Ramos (cell line): Measurements from ENCODE around the gene TOX2.

Experiments
- in situ Hi-C: fragments of 300-500 bp; cut with MboI; formaldehyde crosslinking; loops from one replicate; pipeline ENCODE4 v1.14.3; 2022; ENCODE audit warnings: low sequenced_read_pairs; ENCODE audit not compliant: unreplicated experiment

TOX2 gene, protein sequence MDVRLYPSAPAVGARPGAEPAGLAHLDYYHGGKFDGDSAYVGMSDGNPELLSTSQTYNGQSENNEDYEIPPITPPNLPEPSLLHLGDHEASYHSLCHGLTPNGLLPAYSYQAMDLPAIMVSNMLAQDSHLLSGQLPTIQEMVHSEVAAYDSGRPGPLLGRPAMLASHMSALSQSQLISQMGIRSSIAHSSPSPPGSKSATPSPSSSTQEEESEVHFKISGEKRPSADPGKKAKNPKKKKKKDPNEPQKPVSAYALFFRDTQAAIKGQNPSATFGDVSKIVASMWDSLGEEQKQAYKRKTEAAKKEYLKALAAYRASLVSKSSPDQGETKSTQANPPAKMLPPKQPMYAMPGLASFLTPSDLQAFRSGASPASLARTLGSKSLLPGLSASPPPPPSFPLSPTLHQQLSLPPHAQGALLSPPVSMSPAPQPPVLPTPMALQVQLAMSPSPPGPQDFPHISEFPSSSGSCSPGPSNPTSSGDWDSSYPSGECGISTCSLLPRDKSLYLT

DNA sequence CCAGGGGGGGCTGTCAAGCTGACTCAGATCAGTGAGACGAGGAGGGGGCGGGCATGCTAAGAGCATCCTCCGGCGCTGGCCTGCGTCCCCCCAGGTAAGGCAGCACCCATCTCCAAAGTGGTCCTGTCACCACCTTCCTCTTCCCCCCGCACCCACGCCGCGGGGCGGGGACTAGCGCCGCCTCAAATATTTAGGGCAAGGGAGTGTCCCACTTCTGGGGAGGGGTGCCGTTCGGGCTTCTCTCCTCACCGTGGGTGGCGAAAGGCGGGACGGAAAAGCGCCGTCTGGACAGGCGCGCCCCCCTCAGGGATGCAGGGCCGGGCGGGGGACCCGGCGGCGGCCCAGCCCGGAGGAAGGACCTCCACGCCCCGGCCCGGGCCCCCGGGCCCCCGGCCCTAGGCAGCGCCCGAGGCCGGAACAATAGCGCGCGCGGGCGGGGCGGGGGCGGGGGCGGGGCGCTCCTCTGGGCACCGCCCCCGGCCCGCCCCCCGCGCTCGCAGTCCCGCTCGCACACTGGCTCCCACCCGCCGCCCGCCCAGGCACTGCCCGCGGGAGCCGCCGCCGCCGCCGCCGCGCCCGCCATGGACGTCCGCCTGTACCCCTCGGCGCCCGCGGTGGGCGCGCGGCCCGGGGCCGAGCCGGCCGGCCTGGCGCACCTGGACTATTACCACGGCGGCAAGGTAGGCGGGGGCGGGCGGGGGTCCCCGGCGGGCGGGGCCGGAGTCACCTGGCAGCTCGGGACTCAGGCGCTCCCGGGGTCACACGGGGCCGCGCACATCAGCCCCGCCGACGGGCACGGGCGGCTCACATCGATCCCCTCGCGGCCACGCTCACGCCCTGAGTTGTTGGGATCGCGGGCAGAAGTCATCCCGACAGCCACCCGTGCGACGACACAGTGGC lies at the start of gene TOX2:
TOX2 (plus strand) TSS at position 542 of the 900 bp plus-strand sequence; CDS start at position 582, 40 bp downstream.
- in situ Hi-C loops: no loop called here

DNA sequence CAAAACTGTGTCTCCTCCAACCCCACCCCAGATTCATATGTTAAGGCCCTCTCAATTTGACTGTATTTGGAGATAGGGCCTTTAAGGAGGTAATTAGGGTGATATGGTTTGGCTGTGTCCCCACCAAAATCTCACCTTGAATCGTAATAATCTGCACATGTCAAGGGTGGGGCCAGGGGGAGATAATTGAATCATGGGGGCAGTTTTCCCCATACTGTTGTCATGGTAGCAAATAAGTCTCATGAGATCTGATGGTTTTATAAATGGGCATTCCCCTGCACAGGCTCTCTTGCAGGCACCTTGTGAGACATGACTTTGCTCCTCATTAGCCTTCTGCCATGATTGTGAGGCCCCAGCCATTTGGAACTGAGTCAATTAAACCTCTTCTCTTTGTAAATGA lies 46.6 kb upstream of the TOX2 start:
- in situ Hi-C loops: no loop called here

- in situ Hi-C loops: no loop called here
Observed at GRCh38 chr20:43870484-43870883, 44.2 kb upstream of the TOX2 start.

GRCh38 chr20:43878776-43879175 lies 35.9 kb upstream of the TOX2 start:
- in situ Hi-C loops: no loop called here

GRCh38 chr20:43893930-43894329 lies 20.7 kb upstream of the TOX2 start:
- in situ Hi-C loops: no loop called here

GRCh38 chr20:43894491-43894890 lies 20.2 kb upstream of the TOX2 start:
- in situ Hi-C loops: no loop called here

- in situ Hi-C loops: no loop called here
Observed at GRCh38 chr20:43895235-43895634, 19.4 kb upstream of the TOX2 start.

- in situ Hi-C loops: no loop called here
Observed at GRCh38 chr20:43899274-43900120, 15.2 kb upstream of the TOX2 start.

DNA sequence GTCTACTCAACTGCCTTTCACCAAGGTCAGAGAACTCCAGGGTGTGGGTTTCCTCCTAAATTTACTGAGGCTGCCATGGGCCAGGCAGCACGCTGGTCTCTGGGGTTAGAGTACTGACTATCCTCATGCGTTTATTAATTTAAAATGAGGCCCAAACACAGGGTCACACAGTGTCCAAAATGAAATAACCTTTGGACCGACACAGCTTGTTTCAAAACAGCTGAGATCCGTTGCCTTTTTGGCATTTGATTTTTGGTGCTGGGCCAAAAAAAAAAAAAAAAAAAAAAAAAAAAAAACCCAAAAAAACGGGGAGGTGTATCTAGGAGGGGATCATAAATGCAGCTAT lies 14.6 kb upstream of the TOX2 start:
- in situ Hi-C loops: no loop called here

- in situ Hi-C loops: no loop called here
Observed at GRCh38 chr20:43900496-43900895, 14.2 kb upstream of the TOX2 start.

DNA sequence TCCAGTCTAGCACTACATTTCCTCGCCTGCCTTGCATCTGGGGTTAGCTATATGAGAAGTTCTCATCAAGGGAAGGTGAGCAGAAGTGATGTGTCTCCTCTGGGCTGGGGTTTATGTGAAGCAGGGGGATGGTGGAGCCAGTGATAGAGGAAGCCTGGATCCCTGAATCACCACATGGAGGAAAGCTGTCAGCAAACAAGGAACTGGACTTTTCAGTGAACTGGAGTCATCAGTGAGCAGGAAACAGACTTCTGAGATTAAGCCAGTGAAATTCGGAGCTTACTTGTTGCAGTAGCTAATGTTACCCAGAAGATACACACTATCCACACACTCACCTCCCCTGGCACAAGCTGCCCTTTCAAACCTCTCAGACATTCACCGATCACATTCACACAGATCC lies 13.4 kb upstream of the TOX2 start:
- in situ Hi-C loops: no loop called here

DNA sequence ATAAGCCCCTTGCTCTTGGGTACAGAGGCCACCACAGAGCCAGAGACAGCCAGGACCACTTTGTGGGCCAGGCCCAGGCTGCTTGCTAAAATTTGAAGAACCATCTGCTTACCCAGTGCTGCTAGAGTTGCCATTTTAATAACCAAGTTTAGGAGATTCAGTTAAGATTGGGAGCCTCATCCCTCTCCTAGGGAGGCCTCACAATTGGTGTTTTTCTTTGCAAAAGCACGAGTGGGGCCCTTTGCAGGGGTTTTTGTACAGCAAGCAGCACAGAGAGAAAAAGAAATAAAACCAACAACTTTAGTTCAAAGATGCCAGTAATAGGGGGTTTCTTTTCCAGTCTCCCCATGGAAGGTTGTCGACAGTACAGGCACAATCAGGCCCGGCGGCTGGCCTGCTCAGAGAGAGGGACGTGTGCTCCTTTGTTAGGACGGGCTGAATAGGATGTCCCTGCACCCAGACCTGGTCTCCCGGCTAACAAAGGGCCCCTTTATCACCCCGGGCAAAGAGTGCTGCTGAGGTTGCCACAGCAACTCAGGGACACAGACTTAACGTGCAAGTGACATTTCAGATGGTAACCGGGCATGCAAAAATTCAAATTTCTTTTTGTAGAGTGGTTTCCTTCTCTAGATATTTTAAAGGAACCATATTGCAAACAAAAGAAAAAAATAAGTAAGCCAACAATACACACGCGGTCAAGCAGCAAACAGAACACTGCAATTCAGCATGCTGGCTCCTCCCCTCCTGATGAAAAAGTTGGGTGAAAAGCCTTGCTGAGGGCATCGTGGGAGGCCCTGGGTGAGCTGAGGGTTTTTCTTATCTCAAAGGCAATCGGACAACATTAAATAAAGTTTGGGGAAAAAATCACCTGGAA lies 10.5 kb upstream of the TOX2 start:
- in situ Hi-C loops: no loop called here

- in situ Hi-C loops: no loop called here
Observed at GRCh38 chr20:43904827-43905177, 9.8 kb upstream of the TOX2 start.

- in situ Hi-C loops: no loop called here
Observed at GRCh38 chr20:43906505-43907034, 8.1 kb upstream of the TOX2 start.

- in situ Hi-C loops: no loop called here
Observed at GRCh38 chr20:43909211-43909610, 5.4 kb upstream of the TOX2 start.

DNA sequence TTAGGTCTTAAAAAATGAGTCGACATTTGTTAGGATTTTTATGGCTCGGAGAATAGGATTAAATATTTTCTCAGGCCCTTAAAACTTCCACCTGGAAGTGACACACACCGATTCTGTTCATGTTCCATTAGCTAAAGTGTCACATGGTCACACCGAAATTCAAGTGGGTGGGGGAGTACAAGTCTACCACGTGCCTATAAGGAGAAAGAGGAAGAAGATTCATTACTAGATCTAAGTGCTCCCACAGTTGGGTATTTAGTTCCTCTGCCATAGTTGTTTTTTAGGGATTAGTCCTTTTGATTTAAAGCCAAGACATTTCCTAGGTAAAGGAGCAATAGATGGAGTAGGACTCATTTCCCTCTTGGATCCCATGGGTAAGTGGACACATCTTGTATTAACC lies 4.9 kb upstream of the TOX2 start:
- in situ Hi-C loops: no loop called here

GRCh38 chr20:43910564-43910963 lies 4.1 kb upstream of the TOX2 start:
- in situ Hi-C loops: no loop called here

DNA sequence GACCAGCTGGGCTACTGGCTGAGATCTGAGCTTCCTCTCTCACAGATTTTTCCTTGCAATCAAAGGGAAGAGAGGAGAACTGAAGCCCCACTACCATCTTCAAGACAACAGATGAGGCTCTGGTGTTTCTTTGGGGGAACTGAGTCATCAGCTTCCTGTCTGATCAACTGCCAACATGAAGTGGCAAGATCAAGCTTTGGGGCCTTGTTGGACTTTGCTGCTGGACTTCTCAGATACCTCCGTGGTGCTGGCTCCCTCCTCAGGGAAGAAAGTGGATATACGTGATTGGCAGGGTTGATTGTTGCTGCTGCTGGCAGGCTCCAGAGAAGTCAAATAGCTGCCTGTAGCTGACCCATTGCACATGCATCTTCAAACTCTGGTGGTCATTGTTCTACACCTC lies 3.6 kb upstream of the TOX2 start:
- in situ Hi-C loops: no loop called here

GRCh38 chr20:43913291-43914025 lies 1.2 kb upstream of the TOX2 start:
- in situ Hi-C loops: no loop called here
